Neural progenitor cell (in vitro differentiated cells): ENCODE results near the gene GID4.

ENCODE experiments used
- EZH2phosphoT487 ChIP-seq: fragments of 200-600 bp; sonication (generic); IDR thresholded peaks from 2 replicates; pipeline ENCODE4 v1.6.1; 2017; ENCODE audit warnings: antibody characterized with exemption
- TF ChIP-seq, protein P1 (sequence below): fragments of 200-600 bp; sonication (generic); IDR thresholded peaks from 2 replicates; pipeline ENCODE4 v1.5.1; 2017; ENCODE audit warnings: antibody characterized with exemption, mild to moderate bottlenecking

GRCh38 chr17:18093616-18094408 is 54.6 kb downstream of the GID4 start:
- no peak for TF ChIP-seq EZH2phosphoT487
- TF ChIP-seq, protein P1, sequence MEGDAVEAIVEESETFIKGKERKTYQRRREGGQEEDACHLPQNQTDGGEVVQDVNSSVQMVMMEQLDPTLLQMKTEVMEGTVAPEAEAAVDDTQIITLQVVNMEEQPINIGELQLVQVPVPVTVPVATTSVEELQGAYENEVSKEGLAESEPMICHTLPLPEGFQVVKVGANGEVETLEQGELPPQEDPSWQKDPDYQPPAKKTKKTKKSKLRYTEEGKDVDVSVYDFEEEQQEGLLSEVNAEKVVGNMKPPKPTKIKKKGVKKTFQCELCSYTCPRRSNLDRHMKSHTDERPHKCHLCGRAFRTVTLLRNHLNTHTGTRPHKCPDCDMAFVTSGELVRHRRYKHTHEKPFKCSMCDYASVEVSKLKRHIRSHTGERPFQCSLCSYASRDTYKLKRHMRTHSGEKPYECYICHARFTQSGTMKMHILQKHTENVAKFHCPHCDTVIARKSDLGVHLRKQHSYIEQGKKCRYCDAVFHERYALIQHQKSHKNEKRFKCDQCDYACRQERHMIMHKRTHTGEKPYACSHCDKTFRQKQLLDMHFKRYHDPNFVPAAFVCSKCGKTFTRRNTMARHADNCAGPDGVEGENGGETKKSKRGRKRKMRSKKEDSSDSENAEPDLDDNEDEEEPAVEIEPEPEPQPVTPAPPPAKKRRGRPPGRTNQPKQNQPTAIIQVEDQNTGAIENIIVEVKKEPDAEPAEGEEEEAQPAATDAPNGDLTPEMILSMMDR = peak; percentile 54
